Measurements from ENCODE around the gene PDLIM7.

PDLIM7 gene

GRCh38 chr5:177471610-177472356 is 25.6 kb downstream of the PDLIM7 start:
- no peak overlapping the region for H3K4me3 ChIP-seq (replicated peaks; ENCODE audit: insufficient read depth, low read length)
- no peak for TF ChIP-seq SPI1 (IDR thresholded peaks at IDR 0.05; ENCODE audit: borderline replicate concordance, low read depth)
- no peak for TF ChIP-seq POLR2AphosphoS5 (IDR thresholded peaks at IDR 0.05; ENCODE audit: low read depth)
- TF ChIP-seq CTCF (IDR thresholded peaks at IDR 0.05; ENCODE audit: insufficient read depth, low read length): no peak
- TF ChIP-seq GABPA (IDR thresholded peaks at IDR 0.05; ENCODE audit: low read depth): no peak
- TF ChIP-seq REST (IDR thresholded peaks at IDR 0.05; ENCODE audit: insufficient replicate concordance, low read depth): no peak
- DNase-seq (ENCODE audit: low read depth in 1 of 2, low spot score in 1 of 2): no peak
- H3K27ac ChIP-seq (replicated peaks): no peak overlapping the region
- H3K27me3 ChIP-seq (ENCODE audit: insufficient read depth, poor library complexity, severe bottlenecking): no peaks in the 10 kb centered on the region

- Histone ChIP-seq H3K27me3 (ENCODE audit: insufficient read depth, poor library complexity, severe bottlenecking) (no peaks in the 10 kb centered on the region), H3K27ac (replicated peaks) (no peak overlapping the region), H3K4me3 (replicated peaks; ENCODE audit: insufficient read depth, low read length) (no peak overlapping the region)
- no peak for DNase-seq (ENCODE audit: low read depth in 1 of 2, low spot score in 1 of 2)
- no peak for TF ChIP-seq REST (IDR thresholded peaks at IDR 0.05; ENCODE audit: insufficient replicate concordance, low read depth)
- TF ChIP-seq POLR2AphosphoS5 (IDR thresholded peaks at IDR 0.05; ENCODE audit: low read depth): no peak
- no peak for TF ChIP-seq CTCF (IDR thresholded peaks at IDR 0.05; ENCODE audit: insufficient read depth, low read length)
Observed at GRCh38 chr5:177470759-177471536, 26.5 kb downstream of the PDLIM7 start.

- H3K27me3 ChIP-seq (ENCODE audit: insufficient read depth, poor library complexity, severe bottlenecking): no peaks in the 10 kb centered on the region
Observed at GRCh38 chr5:177469750-177470525, 27.5 kb downstream of the PDLIM7 start.

More at GRCh38 chr5:177469750-177470525, 27.5 kb downstream of the PDLIM7 start:
- DNase-seq (ENCODE audit: low read depth in 1 of 2, low spot score in 1 of 2): no peak
- Histone ChIP-seq H3K27ac (replicated peaks) (no peak overlapping the region), H3K4me3 (replicated peaks; ENCODE audit: insufficient read depth, low read length) (no peak overlapping the region)
- TF ChIP-seq POLR2AphosphoS5 (IDR thresholded peaks at IDR 0.05; ENCODE audit: low read depth) (no peak), SPI1 (IDR thresholded peaks at IDR 0.05; ENCODE audit: borderline replicate concordance, low read depth) (no peak), REST (IDR thresholded peaks at IDR 0.05; ENCODE audit: insufficient replicate concordance, low read depth) (no peak), GABPA (IDR thresholded peaks at IDR 0.05; ENCODE audit: low read depth) (no peak), CTCF (IDR thresholded peaks at IDR 0.05; ENCODE audit: insufficient read depth, low read length) (no peak)

Measured in HL-60 (cell line).